GM18520 (cell line): Measurements from ENCODE around the gene CPT2.

ENCODE experiments used
- ATAC-seq: cut with Tn5 transposase; IDR thresholded peaks from one replicate; pipeline ENCODE4 v1.9.1; 2021; ENCODE audit not compliant: unreplicated experiment

CPT2 gene

GRCh38 chr1:53214376-53214940 is 17.8 kb downstream of the CPT2 start:
- no peak for ATAC-seq

- no peak for ATAC-seq
Observed at GRCh38 chr1:53218201-53218600, 21.6 kb downstream of the CPT2 start.

GRCh38 chr1:53219711-53220110 is 23.1 kb downstream of the CPT2 start:
- no peak for ATAC-seq

- ATAC-seq: peak; percentile 83
Observed at GRCh38 chr1:53220171-53220961, 23.7 kb downstream of the CPT2 start, which contains the start of gene CZIB. Gene CZIB, minus strand, starts transcription at chr1:53220634. Its CDS starts 59 bp downstream, at chr1:53220575.

GRCh38 chr1:53220962-53221286 is 24.3 kb downstream of the CPT2 start:
- no peak for ATAC-seq

GRCh38 chr1:53237638-53238037 is 41.0 kb downstream of the CPT2 start:
- no peak for ATAC-seq

- peak; percentile 95 for ATAC-seq
Observed at GRCh38 chr1:53238197-53239155, 41.9 kb downstream of the CPT2 start, which contains the start of gene MAGOH. Gene MAGOH, minus strand, starts transcription at chr1:53238518. Its CDS starts 70 bp downstream, at chr1:53238448.

GRCh38 chr1:53241828-53242227 is 45.2 kb downstream of the CPT2 start:
- no peak for ATAC-seq

GRCh38 chr1:53242381-53242780 is 45.8 kb downstream of the CPT2 start:
- no peak for ATAC-seq

GRCh38 chr1:53244141-53244540 is 47.5 kb downstream of the CPT2 start:
- ATAC-seq: no peak

- ATAC-seq: no peak
Observed at GRCh38 chr1:53246261-53247134, 49.9 kb downstream of the CPT2 start.

GRCh38 chr1:53249706-53250105 is 53.1 kb downstream of the CPT2 start:
- ATAC-seq: no peak

GRCh38 chr1:53250325-53250724 is 53.7 kb downstream of the CPT2 start:
- ATAC-seq: no peak

- ATAC-seq: no peak
Observed at GRCh38 chr1:53254011-53254640, 57.5 kb downstream of the CPT2 start.

- no peak for ATAC-seq
Observed at GRCh38 chr1:53255031-53255430, 58.4 kb downstream of the CPT2 start.

- ATAC-seq: no peak
Observed at GRCh38 chr1:53256511-53257453, 60.2 kb downstream of the CPT2 start.

- ATAC-seq: no peak
Observed at GRCh38 chr1:53257454-53258081, 60.9 kb downstream of the CPT2 start.

GRCh38 chr1:53258216-53258615 is 61.6 kb downstream of the CPT2 start:
- ATAC-seq: no peak
